GM15510 (cell line): ENCODE results near the gene DSG3.
A peak's percentile ranks its signal among the peaks of the same experiment; 100 is the strongest.

Experiments
- POLR2A ChIP-seq: IDR thresholded peaks from 3 replicates; pipeline ENCODE4 v1.6.1; 2011; ENCODE audit warnings: borderline replicate concordance; ENCODE audit not compliant: insufficient read length; ENCODE audit errors: extremely low read depth

The DSG3 gene

DNA sequence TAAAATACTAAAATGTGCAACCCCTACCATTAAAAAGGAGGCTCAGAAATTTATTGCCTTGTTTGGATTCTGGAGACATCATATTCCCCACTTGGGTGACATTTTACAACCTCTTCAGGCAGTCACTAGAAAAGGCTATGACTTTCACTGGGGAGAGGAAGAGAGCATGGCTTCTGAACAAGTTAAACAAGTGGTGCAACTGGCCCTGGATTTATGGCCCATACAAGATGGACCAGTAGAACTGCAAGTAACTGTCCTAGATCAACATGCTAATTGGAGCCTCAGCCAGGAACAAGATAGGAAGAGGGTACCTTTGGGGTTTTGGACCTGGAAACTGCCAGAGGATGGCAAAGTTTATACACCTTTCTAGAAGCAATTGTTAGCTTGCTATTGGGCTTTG is 46.4 kb downstream of the DSG3 start:
- no peak for TF ChIP-seq POLR2A

DNA sequence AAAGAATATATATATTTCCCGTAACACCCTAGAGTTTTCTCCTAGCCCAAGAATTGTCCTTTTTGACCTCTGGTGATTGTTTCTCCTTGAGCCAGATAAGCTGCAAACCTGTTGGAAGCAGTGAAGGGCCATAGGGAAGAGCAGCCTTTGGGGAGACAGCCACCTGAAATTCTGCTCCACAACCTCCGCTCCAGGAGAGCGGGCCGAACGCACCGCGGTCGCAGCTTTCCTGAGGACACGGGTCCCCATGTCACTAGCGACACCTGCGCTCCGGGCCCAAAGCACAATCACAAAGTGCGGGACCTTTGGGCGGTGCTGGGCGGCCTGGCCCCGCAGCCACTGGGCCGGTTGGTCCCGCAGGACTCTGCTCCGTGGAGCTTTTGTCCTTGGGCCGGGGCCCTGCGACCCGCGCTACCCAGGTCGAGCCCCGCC is 49.9 kb downstream of the DSG3 start:
- TF ChIP-seq POLR2A: no peak

DNA sequence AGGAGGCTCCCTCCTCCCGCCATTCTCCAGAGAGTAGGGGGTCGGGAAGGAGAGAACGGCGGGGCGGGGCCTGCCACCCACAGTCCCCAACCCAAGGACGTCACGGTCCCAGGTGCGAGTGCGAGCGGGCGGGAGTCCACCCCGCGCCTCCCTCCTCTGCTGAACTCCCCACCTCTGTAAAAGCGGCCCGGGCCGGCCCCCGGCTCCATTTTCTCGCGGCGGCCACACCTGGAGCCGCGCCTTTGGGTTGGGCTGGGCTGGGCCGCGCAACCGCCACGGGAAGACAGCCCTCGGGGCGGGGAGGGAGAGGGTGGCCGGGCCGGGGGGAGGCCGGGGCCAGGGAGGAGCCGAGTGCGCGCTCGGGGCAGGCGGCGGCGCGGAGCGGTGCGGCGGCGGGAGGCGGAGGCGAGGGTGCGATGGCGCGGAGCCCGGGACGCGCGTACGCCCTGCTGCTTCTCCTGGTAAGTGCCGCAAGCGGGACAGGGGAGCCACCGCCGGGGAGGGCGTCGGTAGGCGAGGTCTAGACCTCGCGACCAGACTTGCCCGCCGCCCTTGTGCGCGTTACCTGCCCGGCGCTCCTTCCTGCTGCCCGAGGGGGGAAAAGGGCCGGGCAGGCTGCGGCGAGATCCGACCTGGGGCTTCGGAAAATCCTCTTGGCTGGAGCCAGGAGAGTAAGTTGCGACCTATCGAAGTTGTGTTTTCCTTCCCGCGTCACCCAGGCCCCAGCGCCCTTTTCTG is 50.5 kb downstream of the DSG3 start, which contains the start of gene DSG2:
Gene DSG2 (plus strand): TSS at position 342 of the 738 bp plus-strand sequence. CDS start 75 bp downstream, at position 417.
- peak; percentile 44 for TF ChIP-seq POLR2A

DNA sequence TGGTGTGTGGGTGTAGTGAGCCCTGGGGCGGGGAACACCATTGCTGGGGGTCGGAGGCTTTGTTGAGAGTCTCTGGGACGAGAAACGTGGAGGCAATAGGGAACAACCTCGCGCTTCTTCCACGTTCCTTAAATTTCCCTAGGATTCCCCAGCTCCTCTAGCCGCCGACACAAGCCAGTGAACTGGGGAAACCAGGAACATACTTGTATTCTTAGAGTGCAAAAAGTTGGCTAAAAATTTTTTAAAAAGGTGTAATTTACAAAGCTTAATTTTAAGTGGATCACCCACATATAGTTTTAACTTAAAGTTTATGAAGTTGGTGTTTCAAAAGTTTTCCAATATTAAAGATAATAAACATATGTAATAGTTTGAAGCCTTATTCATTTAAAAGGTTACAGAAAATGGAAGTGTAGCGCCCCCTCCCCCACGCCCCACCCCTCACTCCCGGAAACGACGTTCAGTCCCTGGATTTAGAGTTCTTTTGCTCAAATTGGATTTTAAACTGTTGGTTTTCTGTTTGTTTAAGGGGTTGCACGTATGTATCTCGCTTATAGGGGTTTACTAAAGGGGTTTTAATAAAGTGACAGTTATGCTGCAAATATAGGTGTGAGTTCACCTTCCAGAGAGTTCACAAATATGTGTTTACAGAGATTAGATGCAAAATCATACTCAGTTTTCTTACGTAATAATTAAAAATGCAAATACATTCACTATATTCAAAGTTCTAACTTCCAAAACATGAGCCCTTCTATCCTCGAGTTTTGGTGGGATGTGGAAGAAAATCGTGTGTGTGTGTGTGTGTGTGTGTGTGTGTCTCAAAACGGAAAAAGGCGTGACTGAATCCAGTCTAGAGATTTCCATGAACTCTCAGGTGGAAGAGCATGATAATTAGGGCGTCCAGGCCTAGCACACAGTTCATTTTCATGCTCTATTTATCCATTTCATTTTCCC is 51.3 kb downstream of the DSG3 start:
- TF ChIP-seq POLR2A: no peak

DNA sequence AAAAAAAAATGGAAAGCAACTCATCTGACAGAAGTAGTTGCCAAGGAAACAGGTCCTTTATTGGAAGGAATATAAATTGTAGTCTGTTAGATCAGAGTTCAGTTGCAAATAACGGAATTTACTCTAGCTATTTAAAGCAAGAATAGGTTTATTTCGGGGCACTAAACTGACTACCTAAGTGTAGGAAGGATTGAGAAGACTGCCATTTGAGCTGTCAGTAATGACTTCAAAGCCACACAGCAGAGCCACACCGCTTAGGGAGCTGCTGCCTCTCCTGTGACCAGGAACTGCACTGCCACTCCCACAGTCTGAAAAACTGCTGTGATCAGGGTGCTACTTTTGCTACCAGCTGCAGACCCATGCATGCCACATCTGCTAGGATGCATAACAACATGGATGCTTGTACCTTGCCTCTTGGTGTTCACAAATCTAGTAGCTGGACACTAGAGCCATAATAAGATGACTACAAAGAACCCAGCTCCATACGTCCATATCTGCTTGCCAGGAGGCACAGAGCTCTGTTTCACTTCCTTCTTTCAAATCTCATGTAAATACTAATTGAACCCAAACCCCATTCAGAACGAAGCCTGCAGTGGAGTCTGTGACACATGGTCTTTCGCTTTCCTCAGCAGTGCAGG is 52.6 kb downstream of the DSG3 start:
- no peak for TF ChIP-seq POLR2A

DNA sequence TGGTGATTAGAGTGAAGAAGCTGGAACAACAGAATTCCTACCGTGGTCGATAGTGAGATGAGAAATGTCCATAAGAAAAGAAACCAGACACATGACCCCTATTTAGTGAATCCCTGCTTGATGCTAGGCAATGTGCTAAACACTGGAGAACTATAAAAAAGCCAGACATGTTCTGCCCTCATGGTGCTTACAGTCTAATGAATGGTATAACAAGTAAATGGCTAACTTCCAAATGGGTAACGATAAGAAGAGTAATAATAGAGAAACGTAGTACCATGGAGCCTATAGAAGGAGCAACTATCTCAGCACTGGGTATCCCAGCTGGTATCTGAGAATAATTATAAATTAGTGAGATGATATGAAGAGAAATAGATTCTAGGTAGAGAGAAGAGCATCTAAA is 55.5 kb downstream of the DSG3 start:
- TF ChIP-seq POLR2A: no peak

DNA sequence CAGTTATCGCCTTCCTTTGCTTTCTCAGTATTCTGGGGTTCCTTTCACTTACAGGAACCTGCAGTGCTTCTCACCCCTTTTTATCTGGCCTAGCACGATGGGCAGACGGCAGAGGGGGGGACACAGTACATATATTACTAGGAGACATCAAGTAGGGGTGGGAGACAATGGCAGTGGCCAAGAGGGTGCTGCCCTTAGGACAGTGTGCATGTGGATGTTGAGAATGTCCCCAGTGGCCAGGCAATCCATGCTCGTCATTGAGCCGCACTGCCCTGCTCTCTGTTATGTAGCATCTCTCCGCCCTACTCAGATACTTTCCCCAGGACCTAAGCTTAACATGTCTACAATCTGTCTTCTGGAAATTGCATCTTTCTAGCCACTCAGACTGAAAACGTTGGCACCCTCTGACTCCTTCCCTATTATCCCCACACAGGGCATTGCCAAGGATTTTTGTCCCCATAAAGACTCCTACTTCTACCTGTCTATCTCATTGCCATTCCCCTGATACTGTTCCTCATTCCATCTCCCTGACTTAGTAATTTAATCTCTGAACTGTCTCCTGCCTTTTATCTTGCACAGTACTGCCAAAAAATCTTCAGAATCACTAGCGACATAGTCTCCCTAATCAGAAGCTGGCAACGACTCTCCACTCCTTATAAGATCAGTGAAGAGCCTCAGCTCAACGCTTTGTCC is 57.1 kb downstream of the DSG3 start:
- no peak for TF ChIP-seq POLR2A

DNA sequence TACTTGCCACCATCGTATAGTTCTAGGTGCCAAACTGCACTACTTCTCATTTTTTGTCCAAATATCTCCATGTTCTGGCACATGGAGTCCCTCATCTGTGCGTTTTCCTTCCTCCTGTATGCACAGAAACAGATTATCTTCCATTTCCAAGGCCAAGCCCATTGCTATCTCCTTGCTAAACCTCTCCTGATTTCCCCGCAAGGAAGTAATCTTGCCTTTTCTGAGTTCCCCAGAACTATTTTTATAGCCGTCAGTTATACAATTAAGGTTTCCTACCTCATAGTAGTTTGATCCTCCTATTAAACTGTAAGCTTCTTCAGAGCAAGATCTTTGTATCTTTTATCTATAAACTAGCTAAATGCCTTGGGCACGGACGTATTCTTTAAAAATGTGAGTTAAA is 57.6 kb downstream of the DSG3 start:
- no peak for TF ChIP-seq POLR2A

DNA sequence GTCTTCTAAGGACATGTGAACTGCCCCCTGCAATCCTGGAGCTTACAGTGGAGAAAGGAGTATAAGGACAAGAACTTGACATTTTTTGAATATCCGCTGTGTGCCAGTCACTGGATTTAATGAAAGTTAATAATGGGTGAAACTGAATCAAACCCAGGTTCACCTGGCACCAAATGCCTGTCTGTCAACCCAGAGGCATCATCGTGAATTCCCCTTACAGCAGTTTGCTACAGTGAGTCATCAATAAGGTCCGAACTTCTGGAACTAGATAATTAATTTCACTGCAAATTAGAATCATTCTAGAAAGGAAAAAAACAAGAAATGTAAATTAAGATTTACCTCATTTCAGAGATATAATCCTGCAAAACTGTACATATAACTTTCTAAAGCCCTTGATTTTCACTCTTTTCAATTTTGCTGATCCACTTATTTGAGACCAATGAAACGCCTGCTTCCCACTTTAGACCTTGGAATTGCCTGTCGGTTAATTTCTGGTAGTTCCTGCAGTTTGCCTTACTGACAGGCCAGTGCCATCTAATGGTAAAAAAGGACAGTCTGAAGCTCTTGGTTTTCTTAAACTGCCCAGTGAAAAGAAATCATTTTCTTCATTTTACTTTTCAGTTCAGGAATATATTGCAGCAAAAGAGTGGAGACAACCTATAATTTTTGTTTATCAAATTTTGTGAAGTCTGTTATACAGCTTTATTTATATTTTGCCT is 58.6 kb downstream of the DSG3 start:
- no peak for TF ChIP-seq POLR2A

DNA sequence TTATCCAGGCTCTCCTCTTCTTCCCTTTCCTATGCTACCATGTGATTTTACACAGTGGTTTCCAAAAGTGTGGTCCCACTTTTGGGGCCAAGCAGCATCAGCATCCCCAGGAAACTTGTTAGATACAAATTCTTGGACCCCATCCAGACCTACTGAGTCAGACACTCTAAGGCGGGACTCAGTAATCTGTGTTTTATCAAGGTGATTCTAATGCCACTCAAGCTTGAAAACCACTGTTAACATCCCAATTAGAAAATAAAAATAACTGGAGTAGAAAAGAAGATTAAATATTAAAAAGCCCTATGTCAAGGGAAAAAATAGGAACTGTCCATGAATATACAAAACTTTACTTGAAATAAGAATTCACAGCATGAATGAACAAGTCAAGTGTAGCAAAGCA is 61.2 kb downstream of the DSG3 start:
- no peak for TF ChIP-seq POLR2A

DNA sequence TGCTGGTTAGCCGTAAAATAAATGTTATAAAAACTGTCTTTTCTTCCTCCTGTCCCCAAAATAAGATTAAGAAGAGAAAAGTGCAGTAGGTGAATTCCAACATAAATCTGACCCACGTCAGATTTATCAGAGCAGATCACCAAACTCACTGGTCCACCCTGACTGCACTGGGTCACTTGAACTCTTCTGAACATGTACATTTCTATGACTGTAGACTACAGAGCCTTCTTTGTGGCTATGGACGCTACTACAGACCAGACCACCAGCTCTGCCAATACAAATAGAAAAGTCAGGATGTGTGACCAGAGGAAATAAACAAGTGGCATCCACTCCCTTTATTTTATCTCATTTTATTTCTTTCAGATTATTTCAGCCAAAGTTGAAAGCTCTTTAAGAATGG is 62.0 kb downstream of the DSG3 start:
- no peak for TF ChIP-seq POLR2A

DNA sequence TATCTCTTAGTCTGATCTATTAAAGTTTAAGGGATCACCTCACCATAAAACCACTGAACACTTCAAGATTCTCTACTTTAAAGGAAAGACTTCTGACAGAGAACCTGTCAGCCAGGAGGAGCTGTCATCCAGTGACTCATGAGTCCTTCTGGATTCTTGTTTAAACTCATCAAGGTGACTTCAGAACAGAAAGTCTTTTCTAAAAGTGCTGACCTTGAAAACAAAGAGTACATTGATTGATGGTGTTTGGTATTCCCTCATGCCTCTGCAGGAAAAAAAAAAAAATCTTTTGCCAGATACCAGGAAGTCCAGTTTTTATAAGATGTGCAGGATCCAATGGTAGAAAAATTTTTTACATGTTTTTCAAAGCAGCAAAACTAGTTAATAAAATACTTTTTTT is 62.8 kb downstream of the DSG3 start:
- TF ChIP-seq POLR2A: no peak

DNA sequence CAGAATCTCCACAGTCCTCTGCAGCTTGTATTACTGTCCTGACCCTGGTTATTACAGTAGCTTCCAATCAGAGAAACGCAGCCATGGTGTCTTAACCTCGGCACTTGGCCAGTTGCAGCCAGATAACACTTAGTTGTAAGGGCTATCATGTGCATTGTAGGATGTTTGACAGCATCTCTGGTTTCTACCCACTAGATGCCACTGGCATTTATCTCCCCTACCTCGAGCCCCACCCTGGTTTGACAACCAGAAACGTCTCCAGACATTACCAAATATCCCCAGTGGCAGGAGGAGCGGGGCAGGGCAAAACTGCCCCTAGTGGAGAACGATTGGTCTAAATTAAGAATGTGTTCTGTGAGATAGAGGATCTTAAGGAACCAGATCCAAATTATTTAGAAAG is 63.6 kb downstream of the DSG3 start:
- no peak for TF ChIP-seq POLR2A

DNA sequence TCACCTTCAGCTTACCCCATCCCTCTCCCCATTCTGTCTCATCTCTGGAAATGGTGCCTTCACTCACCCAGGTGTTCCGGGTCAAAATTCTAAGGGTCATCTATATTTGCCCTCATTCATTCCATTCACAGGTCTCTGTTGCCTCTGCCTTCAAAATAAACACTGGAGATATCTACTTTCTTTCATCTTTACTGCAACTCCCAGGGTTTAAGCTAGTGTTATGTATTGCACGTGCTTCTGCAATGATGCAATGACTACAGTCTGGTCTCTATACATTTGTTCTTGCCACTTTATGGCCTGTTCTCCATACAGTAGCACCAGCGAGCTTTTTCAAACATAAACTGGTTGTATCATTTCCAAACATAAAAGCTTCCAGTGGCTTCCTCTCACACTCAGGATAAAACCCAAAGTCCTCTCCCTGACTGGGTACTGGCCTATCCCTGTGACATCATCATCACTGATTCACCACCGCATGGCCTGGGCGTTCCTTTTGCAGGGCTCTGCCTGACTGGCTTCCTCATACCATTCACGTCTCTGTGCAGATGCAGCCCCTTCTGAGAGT is 64.7 kb downstream of the DSG3 start:
- no peak for TF ChIP-seq POLR2A
